Kidney epithelial cell (primary cell): ENCODE results near the gene TLNRD1. TPM values are rescaled to one million over a fixed set of nuclear protein-coding genes. Genes with fewer than 3 reads are reported as not detected.
A peak's percentile ranks its signal among the peaks of the same experiment; 100 is the strongest.
"Not testable (repeated sequence)": the region's sequence is repeated elsewhere in the genome, so short reads cannot be mapped to it uniquely, and the experiment has no call there.

ENCODE experiments used
- DNase-seq: peaks from one replicate; pipeline ENCODE4 v3.0.0-alpha.2; 2010; ENCODE audit warnings: low read depth
- H3K27me3 ChIP-seq: 2 replicates; pipeline ENCODE4 v1.6.0; 2011; ENCODE audit warnings: low read length; ENCODE audit not compliant: control insufficient read depth, insufficient read depth
- H3K36me3 ChIP-seq: 2 replicates; pipeline ENCODE4 v1.5.1; 2011; ENCODE audit warnings: low read length; ENCODE audit not compliant: control insufficient read depth, insufficient read depth
- H3K4me3 ChIP-seq: 2 replicates; pipeline ENCODE4 v1.5.1; 2011; ENCODE audit warnings: low read depth, mild to moderate bottlenecking, control low read depth, low read length
- CTCF ChIP-seq: IDR thresholded peaks from 2 replicates; pipeline ENCODE4 v1.5.1; 2011; ENCODE audit warnings: mild to moderate bottlenecking, moderate library complexity, low read length, control low read depth, inconsistent platforms; ENCODE audit not compliant: insufficient read depth, poor library complexity, severe bottlenecking
- total RNA-seq: library from RNA; depleted of rRNA; stranded (reverse); fragments of >200 nt; gene quantifications from 2 replicates; pipeline ENCODE4 v1.2.3, GENCODE V29; 2015

Gene TLNRD1
- total RNA-seq: 34.2 and 39.8 TPM in 2 replicates

- H3K4me3 ChIP-seq: peak within 1 kb of the TSS; percentile 94
- peak; percentile 59 for DNase-seq
- TF ChIP-seq CTCF: no peak
Observed at GRCh38 chr15:81000624-81001151, at the start of gene TLNRD1. TSS of gene TLNRD1 (plus strand) at chr15:81000923. CDS start at chr15:81002272, 1,349 bp downstream.

GRCh38 chr15:80951941-80952340 is 48.8 kb upstream of the TLNRD1 start:
- TF ChIP-seq CTCF: no peak
- Histone ChIP-seq H3K36me3 (no peaks in the 10 kb centered on the region), H3K27me3 (no peaks in the 10 kb centered on the region), H3K4me3 (no peak overlapping the region)
- DNase-seq: no peak

More at GRCh38 chr15:81000624-81001151, at the start of gene TLNRD1:
- Histone ChIP-seq H3K27me3 (no peaks in the 10 kb centered on the region), H3K36me3 (peaks cover 1% of the 10 kb centered on the region)

DNA sequence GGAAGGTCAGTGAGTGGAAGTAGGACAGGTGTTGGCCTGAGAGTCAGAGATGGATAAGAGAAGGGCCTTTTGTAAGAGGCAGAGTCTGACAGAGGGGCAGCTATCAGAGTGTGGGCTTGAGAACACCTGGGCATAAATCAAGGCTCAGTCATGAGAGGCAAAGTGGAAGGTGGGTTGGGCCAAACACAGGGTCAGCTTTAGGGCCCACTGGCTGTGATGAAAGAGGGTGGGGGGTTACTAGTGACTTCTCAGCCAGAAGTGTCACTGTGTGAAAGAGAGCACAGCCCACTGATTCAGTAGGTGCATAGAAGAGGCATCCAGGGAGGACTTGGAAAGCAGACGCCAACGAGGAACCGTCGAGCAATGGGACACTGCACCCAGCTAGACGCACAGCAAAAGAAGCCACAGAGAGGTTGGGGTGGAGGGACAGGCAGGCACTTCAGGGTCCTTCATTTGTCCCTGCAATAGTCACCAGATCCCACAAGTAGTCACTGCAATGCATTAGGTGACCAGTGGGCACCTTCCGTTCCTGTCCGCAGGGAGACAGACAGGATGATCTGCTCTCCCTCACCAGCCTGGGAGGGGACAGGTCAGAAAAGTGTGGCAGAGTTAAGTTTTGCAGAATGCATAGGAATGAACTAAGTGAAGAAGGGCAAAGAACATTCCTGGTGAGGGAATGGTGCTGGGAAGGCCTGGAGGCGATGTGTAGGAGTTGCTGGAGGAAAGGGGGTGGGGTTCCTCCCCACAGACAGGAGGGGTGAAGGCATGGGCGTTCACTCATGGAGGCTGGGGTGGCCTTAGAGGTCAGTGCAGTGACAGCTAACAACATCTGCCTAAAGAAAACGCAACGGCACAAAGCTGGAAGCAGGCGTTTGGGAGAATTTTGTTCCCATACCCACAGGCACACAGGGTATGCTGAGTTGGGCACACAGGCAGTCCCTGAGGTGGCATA is 47.4 kb upstream of the TLNRD1 start:
- Histone ChIP-seq H3K36me3 (no peaks in the 10 kb centered on the region), H3K4me3 (no peak overlapping the region), H3K27me3 (no peaks in the 10 kb centered on the region)
- DNase-seq: no peak
- TF ChIP-seq CTCF: no peak

DNA sequence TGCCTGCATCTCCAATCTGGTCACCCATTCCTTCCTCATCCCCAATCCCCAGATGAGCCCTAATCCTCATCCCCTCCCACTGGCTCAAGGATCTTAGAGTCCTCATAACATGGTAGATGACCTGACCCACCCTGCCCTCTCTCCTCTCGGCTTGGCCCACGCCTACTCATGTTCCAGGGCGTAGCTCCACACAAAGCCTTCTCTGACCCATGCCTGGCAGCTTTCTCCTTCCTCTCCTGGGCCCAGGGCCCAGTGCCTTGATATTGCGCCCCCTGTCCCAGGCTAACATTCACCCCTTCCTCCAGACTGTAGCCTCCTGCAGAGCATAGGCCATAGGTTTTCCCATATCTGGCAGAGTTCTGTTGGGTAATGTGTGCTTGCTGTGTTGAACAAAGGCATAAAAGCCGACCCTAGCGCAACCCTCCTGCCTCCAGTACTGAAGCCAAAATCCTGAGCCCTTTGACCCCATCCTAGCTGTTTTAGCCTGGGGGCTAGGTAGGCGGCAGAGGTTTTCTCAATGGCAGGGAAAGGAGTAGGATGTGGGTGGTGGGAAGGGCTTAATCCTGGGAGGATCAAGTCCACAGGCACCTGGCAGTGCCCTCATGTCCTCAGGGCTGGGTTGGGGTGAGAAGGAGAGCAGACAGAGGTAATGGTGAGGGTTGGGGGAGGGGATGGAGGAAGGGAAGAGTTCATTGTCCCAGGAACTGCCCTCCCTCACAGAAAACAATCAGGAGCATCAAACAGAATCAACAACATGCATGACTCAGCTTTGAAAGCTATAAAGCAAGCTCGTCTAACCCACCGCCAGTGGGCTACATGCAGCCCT is 46.6 kb upstream of the TLNRD1 start:
- no peaks in the 10 kb centered on the region for H3K36me3 ChIP-seq
- no peak for TF ChIP-seq CTCF
- H3K27me3 ChIP-seq: no peaks in the 10 kb centered on the region
- no peak for DNase-seq
- no peak overlapping the region for H3K4me3 ChIP-seq

- not testable (repeated sequence) for H3K36me3 ChIP-seq, H3K4me3 ChIP-seq, H3K27me3 ChIP-seq
- peak; percentile 93 for DNase-seq
Observed at GRCh38 chr15:80955571-80956452, 44.9 kb upstream of the TLNRD1 start.
